ENCODE measurements around the gene TFF3.

TFF3 gene

DNA sequence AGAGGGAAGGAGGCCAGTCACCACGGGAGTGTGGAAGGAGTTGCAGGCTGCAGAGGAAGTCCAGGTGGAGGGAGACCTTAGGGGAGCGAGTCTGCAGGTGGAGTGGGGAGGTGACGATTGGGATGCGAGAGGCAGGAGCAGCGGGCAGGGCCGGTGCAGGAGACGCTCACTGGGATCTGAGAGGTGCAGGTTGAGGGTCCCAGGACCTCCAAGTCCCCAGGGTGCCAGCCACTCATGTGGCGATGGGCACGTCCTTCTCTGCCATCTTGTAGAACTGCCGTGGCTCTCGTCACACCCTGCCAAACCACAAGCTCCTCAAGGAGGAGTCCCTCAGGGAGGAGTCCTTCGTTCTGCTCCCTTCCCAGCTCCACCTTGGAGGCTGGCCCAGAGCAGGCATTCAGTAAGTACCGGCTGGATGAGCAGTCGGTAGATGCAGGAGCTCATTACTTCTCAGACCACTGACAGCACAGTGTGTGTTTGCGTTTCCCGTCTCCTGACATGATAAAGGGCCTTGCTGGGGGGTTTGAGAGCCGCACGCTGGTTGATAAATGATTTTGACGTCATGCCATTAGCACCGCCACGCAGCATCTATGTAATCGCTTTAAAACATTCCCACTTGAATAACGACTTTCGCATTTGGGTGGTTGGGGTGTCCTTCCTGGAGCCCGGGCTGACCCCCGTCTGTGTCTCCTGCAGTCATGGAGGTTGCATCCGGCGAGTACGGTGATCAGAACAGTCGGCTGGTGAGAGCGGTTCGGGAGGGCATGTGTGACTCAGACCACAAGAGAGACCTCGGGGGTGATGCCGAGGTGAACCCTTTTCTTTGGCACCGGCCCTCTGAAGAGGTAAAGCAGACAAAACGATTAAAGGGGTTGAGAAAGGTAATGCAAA lies 27.8 kb downstream of the TFF3 start:
- DNase-seq: no peak

DNA sequence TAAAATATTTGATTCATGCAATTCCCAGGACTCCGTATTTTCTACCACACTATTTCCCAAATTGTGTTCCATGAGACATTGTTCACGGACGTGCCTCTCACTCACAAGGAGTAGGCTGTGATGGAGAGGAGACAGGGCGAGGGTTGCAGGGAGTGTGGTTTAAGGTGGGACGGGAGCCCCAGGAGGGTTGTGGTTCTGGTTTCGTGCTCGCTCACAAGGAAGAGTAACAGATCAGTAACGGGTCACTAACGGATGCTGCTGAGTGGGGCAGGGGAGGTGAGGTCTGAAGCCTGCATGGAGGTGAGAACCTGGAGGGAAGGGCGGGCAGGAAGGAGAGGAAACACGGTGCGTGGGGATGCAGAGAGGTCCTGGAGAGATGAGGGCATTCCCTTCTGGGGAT lies 28.8 kb downstream of the TFF3 start:
- DNase-seq: no peak

DNA sequence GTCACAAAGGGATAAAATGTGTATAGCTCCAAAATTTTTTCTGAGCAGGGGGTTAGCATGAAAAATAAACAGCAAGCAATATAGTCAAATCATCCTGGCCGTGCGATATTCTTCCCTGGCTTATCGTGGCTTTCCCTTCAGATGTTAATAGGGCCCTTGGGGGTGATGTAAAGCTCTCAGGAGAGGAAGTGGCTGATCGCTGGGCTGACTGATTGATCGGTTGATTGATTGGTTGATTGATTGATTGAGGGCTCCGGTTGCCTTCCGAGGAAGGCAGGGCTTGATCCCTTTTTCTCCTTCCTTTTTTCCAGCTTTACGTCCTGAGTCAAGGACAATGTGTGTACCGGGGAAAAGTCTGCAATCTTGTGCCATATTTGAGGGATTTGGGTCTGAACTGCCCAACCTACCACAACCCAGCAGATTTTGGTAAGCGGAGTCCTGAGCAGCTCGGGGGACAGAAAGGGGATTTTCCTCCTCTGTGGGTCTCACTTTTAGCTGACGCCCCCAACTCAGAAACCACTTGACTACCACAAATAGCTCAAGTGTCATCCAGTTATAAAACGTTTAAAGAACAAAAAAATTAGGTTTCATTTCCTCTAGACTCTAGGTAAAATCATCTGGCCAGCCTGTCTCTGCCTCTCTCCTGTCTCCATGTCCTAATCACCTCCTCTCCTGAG lies 29.5 kb downstream of the TFF3 start:
- no peak for DNase-seq

DNA sequence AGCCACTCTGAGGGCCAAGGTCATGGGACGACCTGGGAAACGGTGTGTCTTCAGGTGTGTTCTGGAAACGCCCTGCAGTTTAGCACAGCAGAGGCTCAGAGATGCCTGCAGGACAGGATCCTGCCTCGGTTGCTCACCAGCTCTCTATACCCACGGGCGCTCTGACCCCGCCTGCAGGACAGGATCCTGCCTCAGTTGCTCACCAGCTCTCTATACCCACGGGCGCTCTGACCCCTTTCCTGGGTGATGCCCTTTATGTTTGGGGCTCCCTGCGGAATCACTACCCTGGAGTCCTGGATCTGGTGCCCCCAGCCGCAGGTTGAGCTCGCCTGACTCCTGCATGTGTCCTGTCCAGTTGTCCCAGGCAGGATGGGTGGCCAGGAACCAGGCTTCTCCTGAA lies 32.5 kb downstream of the TFF3 start:
- no peak for DNase-seq

DNA sequence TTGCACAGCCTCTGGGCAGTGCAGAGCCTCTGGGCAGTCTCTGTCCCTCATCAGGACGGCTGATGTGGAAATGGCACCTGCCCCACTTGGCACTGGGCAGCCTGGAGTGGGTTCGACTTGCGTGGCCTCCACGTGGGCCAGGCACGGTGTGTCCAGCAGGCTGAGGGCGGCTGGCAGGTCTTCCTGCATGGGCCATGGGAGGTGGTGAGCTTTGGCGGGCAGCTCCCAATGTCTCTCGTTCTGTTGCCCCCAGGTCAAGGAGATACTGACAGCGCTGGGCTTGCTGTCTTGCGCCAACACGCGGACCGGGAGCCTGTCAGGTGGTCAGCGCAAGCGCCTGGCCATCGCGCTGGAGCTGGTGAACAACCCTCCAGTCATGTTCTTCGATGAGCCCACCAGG lies 33.2 kb downstream of the TFF3 start:
- DNase-seq: no peak

DNA sequence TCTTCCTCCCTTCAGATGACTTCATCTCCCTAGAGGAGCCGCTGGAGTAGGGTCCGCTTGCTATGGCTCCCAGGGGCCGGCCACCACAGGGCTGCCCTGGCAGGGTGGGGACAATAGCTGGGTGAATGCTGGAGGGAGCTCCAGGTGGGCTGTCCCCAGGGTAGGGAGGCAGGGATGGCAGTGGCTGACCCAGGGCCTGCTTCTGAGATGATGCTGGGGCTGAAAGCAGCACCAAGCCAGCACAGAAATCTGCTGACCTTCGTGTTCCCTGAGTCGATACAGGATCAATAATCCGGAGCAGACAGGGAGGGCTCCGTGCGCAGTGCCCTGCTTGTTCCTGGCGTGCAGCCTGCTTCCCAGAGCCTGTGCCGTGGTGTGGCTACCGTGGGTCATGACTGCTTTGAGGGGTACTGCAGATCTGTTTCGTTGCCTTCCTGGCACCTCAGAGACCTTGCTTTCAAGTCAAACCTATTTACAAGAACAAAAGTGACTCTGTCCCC lies 34.0 kb downstream of the TFF3 start:
- DNase-seq: no peak

DNA sequence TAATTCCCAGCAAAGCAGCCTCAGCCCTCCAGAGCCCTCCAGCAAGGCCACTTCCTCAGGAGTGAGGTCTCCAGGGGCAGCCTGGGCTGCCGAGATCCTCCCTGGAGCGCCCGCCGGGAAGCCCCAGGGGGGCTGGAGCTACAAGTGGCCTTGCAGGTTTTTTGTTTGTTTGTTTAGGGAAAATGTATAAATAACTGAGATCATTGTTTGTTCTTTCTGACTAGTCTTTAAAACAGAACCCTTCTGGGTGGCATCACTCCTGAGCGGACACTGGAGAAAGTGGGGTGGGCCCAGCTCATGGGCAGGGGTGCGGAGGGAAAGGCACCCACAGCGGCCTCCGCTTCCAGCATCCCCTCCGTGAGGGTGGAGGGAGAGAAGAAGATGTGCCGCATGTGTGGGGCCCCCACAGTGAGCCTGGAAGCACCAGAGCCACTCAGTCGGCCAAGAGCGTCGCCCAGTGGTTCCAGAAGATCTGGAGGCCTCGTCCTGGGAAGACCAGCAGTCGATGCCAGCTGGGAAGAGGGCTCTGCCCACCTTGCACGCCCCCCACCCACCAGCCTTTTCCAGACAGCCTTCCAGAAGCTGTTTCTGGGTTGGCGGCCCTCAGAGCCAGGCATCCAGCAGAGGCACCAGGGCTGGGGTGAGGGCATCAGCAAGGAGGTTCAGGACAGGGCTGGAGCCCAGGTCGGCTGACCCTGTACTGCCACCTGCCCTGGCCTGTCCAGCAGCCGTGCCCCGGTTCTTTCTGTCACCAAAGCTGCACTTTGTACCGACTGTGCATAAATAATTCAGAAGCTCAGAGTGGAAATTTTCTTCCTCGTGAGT lies 34.6 kb downstream of the TFF3 start:
- DNase-seq: no peak

DNA sequence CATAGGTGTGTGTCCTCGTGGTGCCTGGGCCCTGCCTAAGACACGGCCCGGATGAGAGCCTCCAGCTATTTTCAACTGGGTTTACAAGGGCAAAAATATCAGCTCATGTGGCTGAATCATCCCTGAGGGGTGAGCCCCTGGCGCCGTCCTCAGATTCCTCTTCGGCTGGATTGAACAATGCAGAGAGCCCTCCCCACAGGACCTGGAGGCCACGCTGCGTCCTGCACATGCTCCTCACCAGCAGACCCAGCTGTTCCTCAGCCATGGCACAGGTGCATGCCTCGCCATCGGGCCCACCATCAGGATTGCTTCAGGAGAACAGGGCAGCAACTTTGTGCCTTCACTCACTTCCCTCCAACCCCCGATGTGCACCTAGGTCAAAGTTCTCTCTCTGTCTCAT lies 35.3 kb downstream of the TFF3 start:
- DNase-seq: no peak

DNA sequence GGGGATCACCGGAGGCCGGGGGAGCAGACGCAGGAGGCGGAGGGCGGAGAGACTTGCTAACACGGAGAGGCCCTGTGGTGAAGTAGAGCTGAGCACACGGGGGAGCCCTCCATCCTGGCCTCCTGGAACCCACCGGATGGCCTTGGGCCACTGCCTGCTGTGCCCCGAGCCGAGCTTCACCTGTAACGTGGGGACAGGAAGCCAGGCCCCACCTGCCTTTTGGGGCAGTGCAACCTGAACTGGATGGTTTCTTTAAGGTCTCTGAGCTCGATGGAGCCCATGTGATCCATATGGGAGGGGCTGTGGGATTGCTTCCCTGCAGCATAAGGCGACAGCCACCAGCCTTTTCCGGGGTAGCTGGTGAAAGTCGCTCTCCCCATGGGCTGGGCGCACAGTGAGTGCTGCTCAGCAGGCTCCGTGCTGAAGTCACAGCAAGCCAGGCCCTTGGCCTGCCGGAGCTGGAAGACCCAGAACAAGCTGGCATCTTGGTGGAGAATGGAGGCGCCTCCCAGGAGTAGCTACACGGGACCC lies 35.8 kb downstream of the TFF3 start:
- DNase-seq: no peak

DNA sequence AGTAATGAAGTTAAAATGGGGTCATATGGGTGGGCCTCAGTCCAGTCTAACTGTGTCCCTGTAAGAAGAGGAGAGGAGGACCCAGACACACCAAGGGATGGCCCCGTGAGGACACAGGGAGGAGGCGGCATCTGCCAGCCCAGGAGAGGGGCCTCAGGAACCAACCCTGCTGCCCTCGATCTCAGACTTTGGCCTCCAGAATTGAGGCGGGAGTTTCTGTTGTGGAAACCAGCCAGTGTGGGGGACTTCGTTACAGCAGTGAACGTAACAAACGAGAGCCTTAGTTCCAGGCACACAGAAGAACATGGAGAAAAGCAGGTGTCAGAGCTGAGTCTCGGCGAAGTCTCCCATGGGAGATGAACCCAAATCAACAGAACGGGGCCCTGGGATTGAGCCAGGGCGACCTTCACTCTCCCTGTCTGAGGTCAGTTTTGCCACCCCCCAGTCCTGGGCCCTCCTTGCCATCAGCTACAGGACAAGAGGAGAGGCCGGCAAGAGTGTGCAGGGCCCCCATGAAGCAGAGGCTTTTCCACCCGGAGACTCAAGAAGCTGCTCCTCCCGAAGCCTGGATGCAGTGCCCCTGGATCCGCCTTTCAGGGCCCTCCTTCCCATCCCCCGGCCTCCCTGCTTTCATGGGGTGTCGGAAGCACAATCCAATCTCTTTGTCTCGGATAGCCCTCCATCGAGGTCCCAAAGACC lies 36.6 kb downstream of the TFF3 start:
- no peak for DNase-seq

DNA sequence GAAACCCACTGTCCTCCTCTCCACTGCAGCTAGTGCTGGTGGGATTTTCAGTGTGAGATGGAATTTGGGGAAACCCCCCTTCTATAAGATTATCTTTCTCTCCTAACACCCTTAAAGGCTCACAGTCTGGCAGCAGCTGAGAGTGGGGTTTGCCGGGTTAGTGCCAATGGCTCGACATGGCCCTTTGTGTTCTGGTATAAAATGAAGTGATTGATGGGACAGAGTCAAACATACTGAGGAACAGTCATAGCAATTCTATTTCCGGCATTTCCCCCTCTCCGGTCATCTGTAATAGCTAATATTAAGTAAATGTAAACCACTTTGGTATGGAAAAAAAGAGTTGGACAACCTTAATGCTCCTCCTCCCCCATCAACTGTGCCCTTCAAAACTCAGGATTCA lies 37.6 kb downstream of the TFF3 start:
- DNase-seq: no peak

DNA sequence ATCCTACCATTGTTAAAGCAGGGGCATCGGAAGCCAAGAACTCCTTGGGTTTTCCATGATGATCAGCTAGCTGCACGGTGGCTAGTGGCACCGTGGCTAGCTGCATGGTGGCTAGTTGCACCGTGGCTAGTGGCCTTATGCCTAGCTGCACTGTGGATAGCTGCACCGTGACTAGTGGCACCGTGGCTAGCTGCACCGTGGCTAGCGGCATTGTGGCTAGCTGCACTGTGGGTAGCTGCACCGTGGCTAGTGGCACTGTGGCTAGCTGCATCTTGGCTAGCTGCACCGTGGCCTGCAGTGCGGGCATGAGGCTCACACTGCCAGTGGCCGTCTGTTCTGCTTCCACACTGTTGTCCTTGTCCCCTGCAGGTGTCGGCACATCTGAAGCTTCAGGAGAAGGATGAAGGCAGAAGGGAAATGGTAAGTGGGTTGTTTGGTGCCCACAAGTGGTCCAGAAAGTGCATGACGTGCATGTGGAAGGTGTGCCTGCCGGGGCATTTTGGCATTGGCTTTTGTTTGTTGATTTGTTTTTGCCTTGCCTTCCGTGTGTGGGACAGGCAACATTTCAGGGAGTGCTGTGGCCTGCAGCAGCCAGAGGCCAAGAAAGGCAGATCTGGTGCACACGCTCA lies 38.6 kb downstream of the TFF3 start:
- DNase-seq: no peak

DNA sequence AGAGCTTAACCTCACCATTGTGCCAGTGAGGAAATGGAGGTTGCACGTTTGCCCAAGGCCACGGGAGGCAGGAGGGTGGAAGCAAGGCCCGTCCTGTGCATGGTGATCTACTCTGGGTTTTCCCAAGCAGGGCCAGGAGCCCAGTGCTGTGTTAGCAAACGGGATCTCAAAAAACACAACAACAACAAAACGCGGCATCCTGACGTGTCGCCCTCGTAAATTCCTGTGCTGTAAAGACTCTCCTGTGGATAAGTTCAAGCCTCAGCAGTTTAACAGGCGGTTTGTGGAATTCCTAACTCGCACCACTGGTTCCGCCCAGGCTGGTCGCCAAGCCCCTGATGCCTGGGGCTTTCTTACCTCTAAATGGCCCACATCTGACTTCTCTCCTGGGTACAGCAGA lies 39.1 kb downstream of the TFF3 start:
- DNase-seq: no peak

DNA sequence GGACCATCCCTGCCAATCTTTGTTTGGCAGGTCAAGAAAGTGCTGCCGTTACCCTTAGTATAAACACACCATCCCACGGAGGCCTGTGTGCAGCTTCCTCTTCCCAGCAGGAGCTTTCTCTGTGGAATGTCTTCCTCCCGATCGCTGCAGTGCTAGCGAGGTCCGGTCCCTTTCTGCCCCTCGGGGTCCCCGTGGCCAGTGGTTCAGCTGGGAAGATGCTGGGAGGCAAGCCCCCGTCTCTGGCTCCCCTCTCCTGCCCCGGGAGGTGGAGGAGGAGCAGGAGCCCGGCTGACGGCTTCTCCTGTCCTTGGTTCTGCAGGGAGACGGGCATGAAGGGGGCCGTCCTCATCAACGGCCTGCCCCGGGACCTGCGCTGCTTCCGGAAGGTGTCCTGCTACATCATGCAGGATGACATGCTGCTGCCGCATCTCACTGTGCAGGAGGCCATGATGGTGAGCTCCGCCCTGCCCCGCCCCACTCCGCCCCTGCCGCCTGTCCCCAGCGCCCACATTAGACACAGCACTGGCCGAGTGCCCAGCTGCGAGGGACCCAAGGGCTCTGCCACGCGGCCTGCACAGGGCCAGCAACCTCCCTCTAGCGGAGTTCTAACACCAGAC lies 42.1 kb downstream of the TFF3 start:
- DNase-seq: no peak

DNA sequence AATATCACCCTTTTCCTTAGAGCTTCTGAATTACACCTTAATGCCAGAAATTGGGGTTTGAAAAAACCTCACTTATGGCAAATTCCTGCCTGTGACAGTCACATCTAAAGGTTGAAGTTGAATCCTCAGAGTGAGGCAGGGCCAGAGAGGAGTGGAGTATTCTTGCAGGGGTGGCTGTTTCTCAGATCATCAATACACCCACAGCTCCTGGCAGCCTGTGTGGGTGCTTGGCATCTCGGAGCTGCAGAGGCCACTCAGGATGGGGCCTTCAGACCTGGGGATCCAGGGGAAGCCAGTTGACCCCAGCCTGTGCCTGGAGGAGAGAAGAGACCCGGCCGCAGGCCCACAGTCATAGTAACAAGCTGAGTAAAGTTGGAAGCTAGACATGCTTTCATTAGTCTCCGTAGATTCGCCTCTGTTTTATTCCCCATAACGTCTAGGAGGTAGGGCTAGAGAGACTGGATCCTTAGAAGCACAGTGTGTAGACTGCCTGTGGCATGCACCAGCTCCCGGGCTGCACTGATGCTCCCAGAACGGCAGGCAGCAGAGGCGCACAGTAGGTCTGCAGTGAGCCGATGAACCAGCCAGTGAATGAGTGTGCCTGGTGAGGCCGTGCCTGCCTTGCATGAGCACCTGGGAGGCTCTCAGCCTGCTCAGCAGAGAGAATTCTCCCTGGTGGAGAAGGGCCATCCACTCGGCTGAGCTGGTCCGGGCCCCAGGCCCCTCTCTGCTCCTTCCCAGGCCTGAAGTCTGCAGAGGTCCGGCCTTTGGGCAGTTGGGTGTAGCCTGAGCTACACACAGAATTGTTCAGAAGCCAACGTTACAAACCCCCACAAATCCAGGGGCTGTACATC lies 42.9 kb downstream of the TFF3 start:
- no peak for DNase-seq

DNA sequence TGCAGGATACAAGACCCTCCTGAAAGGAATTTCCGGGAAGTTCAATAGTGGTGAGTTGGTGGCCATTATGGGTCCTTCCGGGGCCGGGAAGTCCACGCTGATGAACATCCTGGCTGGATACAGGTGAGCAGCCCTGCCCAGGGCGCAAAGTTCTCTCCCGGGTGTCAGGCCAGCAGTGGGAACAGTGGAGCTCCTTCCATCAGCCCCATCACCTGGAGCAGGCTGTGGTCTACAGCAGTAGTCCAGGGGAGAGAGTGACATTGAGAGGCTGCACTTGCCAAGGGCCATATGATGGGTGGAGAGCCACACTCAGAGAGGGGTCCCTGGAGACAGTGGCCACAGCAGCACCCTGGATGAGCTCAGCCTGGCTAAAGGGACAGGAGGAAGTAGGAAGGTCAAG lies 44.1 kb downstream of the TFF3 start:
- no peak for DNase-seq

DNA sequence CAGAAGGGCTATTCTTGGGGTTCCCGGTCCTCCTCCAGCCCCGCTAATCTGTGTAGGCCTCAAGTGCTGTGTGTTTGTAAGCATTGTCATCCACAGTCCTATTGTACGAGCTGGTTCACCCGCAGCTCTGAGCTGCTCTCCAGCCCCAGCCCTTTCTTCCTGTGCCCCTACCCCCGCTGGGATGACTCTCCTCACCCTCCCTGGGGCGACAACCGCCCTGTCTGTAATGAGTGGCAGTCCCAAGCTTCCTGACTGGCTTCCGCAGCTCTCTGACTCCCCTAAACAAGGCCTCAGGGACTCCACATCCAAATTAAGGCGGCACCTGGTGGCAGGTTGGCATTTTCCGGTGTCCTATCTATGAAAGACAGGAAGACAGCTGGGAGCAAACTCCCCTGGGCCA lies 45.8 kb downstream of the TFF3 start:
- DNase-seq: no peak

DNA sequence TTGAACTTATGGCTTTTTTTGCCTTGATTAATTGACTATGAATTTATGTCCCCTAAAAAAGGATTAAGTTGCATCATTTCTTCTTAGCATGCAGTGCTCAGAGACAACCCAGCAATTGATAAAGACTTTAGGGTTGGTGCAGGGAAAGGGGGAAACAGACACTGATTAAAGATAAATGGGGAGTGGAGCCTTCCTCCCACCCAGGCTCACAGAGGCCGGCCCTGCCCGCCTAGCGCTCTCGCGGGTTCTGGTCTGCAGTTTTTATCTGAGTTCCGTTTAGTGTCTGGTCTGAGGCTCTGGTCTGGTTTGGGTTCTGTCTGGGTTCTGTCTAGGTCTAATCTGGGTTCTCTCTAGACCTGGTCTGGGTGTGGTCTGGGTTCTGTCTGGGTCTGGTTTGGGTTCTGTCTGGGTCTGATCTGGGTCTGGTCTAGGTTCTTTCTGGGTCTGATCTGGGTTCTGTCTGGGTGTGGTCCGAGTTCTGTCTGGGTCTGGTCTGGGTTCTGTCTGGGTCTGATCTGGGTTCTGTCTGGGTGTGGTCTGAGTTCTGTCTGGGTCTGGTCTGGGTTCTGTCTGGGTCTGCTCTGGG lies 48.1 kb downstream of the TFF3 start:
- no peak for DNase-seq

DNA sequence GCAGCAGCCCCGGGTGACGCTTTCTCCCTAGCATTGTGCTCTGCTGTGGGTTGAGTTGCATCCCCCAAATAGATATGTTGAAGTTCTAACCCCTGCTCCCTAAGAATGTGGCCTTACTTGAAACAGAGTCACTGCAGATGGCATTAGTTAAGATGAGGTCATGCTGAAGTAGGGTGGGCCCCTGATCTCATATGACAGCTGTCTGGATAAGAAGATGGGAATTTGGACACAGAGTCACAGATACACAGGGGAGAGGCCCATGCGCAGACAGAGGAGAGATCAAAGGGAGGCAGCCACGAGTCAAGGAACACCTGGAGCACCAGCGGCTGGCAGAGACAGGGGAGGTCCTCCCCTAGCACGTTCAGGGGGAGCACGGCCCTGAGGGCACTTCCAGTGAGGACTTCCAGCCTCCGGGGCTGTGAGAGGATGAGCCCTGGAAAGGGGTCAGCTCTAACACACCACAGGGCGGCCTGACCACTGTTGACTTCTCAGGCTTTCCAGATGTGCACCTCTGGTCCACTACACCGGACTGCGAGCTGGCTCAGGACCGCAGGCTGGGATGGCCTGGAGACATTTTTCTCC lies 49.9 kb downstream of the TFF3 start:
- no peak for DNase-seq

Data from stimulated activated CD4-positive, alpha-beta T cell treated with anti-CD3 and anti-CD28 coated beads, Interleukin-4, amount 100 ng/mL, for 24 hours (primary cell).